Brain microvascular endothelial cell (primary cell): ENCODE data around the gene SLC9A3.

ENCODE experiments used
- DNase-seq: peaks from one replicate; pipeline ENCODE4 v3.0.0-alpha.2; 2020
- H3K27ac ChIP-seq: fragments of 250-450 bp; sonication (Bioruptor Pico); 2 replicates; pipeline ENCODE4 v1.5.1; 2020; ENCODE audit warnings: mild to moderate bottlenecking, moderate library complexity
- H3K27me3 ChIP-seq: fragments of 250-450 bp; sonication (Bioruptor Pico); replicated peaks from 2 replicates; pipeline ENCODE4 v1.5.1; 2020; ENCODE audit warnings: mild to moderate bottlenecking
- H3K36me3 ChIP-seq: fragments of 250-450 bp; sonication (Bioruptor Pico); replicated peaks from 2 replicates; pipeline ENCODE4 v1.5.1; 2020; ENCODE audit warnings: mild to moderate bottlenecking
- H3K4me3 ChIP-seq: 2 replicates; pipeline ENCODE4 v1.5.1; 2011; ENCODE audit warnings: low read depth, mild to moderate bottlenecking, control low read depth, low read length, moderate library complexity
- CTCF ChIP-seq: IDR thresholded peaks from 2 replicates; pipeline ENCODE4 v1.5.1; 2011; ENCODE audit warnings: low read depth, mild to moderate bottlenecking, moderate library complexity, low read length, control low read depth, inconsistent platforms; ENCODE audit errors: missing control alignments
- in situ Hi-C: cut with HindIII; loops from 2 replicates; pipeline ENCODE4 v1.10.0; 2017; ENCODE audit warnings: low sequenced_read_pairs, low pct_ligation_motif_present

Gene SLC9A3

GRCh38 chr5:522116-522515 is 2.1 kb downstream of the SLC9A3 start:
- Histone ChIP-seq H3K36me3 (no peaks in the 10 kb centered on the region), H3K4me3 (no peak overlapping the region), H3K27me3 (peaks cover 58% of the 10 kb centered on the region), H3K27ac (no peak overlapping the region)
- DNase-seq, result no peak
- TF ChIP-seq CTCF, result no peak
- in situ Hi-C loops, result no loop called here

GRCh38 chr5:521680-522079 is 2.6 kb downstream of the SLC9A3 start:
- in situ Hi-C loops, result no loop called here
- no peaks in the 10 kb centered on the region for H3K36me3 ChIP-seq
- H3K4me3 ChIP-seq, result no peak overlapping the region
- H3K27ac ChIP-seq, result no peak overlapping the region
- no peak for DNase-seq
- peaks cover 56% of the 10 kb centered on the region for H3K27me3 ChIP-seq
- no peak for TF ChIP-seq CTCF

GRCh38 chr5:520850-521226 is 3.4 kb downstream of the SLC9A3 start:
- H3K27me3 ChIP-seq, result peaks cover 50% of the 10 kb centered on the region
- DNase-seq, result no peak
- in situ Hi-C loops, result no loop called here
- no peaks in the 10 kb centered on the region for H3K36me3 ChIP-seq
- no peak overlapping the region for H3K4me3 ChIP-seq
- TF ChIP-seq CTCF, result no peak
- no peak overlapping the region for H3K27ac ChIP-seq

- in situ Hi-C loops, result no loop called here
- peaks cover 45% of the 10 kb centered on the region for H3K27me3 ChIP-seq
Observed at GRCh38 chr5:520196-520849, 3.9 kb downstream of the SLC9A3 start.

GRCh38 chr5:518721-519120 is 5.5 kb downstream of the SLC9A3 start:
- H3K27ac ChIP-seq, result no peak overlapping the region
- H3K36me3 ChIP-seq, result no peaks in the 10 kb centered on the region
- H3K27me3 ChIP-seq, result peaks cover 42% of the 10 kb centered on the region
- no peak for DNase-seq
- no peak overlapping the region for H3K4me3 ChIP-seq
- no peak for TF ChIP-seq CTCF
- in situ Hi-C loops, result no loop called here

More at GRCh38 chr5:520196-520849, 3.9 kb downstream of the SLC9A3 start:
- H3K4me3 ChIP-seq, result no peak overlapping the region
- TF ChIP-seq CTCF, result no peak
- H3K27ac ChIP-seq, result no peak overlapping the region
- no peak for DNase-seq
- no peaks in the 10 kb centered on the region for H3K36me3 ChIP-seq

- no peaks in the 10 kb centered on the region for H3K36me3 ChIP-seq
- DNase-seq, result no peak
- no peak overlapping the region for H3K27ac ChIP-seq
- in situ Hi-C loops, result no loop called here
- H3K4me3 ChIP-seq, result no peak overlapping the region
- no peak for TF ChIP-seq CTCF
- H3K27me3 ChIP-seq, result peaks cover 37% of the 10 kb centered on the region
Observed at GRCh38 chr5:517535-518100, 6.6 kb downstream of the SLC9A3 start.
